Activated CD4-positive, alpha-beta T cell treated with anti-CD3 and anti-CD28 coated beads, Interleukin-2, amount 50 U/mL, for 1 hour (primary cell): ENCODE data around the gene ANKRD33.

Experiments
- DNase-seq: peaks from one replicate; pipeline ENCODE4 v3.0.0-alpha.2; 2020

The ANKRD33 gene

DNA sequence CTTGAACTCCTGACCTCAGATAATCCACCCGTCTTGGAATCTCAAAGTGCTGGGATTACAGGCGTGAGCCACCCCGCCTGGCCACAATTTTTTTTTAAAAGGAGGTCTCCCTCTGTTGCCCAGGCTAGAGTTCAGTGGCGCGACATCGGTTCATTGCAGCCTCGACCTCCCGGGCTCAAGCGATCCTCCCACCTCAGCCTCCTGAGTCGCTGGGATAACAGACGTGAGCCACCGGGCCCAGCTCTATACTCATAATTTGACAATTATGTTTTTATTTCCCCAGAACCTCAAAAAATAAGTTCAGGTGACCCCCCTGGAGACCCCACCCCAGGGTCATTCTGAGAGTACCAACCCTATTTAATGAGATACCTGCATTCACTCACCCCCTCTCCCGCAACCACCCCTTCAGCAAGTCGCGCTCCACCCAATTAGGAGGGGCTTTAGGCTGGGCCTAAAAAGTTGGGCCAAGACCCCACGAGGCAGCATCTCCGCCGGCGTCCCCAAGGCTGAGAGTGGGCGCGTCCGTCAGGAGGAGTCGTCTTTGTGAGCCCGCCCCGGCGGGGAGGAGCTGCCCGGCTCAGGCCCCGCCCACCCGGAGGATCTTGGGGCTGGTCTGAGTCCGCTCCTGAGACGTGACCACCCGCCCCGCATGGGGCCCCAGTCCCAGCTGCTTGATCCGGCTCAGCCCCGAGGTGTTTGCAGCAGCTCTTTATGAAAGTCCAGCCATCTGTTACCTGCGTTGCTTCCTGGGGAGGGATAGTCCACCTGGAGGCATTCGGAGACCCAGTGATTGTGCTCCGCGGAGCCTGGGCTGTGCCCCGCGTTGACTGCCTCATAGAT, at the start of gene ANKRD33:
Gene ANKRD33 (plus strand): TSS at position 628 of the 840 bp plus-strand sequence. CDS start 84 bp downstream, at position 712.
- no peak for DNase-seq

GRCh38 chr12:51838762-51839161, 49.1 kb upstream of the ANKRD33 start:
- no peak for DNase-seq

DNA sequence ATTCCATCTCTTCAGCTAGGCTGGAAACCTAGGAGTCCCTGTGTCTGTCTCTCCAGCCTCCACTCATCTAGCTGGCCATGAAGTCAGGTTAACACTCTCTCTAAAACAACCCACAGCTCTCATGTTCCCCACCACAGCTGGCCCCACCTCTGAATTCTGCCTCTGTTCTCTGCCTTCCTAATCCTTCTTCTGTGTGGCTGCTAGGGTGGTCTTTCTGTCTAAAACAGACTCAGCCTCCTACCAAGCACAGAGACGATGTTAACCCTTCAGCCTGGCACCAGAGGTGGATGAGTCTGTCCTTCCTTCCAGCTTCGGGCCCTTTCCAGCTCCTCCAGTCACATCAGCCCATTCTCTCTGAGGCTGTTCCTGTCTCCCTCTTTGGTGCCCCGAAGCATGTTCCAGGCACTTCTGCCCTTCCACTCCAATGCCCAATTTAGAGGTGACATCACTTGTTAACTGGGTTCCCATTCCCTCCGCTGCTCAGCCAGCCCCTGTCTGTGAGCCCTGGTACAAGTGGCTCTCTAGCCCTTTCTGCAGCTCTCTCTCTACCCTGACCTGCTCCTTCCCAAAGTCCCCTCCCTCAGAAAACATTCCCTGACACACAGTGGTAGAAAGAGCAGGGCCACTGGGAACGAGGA, 48.5 kb upstream of the ANKRD33 start:
- DNase-seq = no peak

GRCh38 chr12:51840966-51841365, 46.9 kb upstream of the ANKRD33 start:
- DNase-seq = no peak

DNA sequence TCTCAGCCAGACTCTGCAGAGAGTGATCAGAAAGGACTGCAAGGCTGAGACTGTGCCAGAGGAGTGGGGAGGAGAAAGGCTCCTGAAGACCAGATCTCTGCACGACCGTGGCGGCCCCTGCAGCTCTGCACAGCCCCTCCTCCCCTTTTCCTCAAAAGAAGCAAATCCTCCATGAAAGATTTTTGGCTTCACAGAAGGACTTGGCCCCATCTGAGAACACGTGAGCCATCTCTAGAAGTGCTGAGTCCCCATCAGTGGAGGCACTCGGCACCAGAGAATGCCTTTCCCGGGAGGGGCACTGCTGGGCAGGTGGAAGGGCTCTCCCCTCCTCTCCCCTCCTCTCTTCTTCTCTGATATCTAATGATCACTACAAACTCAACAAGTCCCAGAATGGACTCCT, 46.2 kb upstream of the ANKRD33 start:
- no peak for DNase-seq

DNA sequence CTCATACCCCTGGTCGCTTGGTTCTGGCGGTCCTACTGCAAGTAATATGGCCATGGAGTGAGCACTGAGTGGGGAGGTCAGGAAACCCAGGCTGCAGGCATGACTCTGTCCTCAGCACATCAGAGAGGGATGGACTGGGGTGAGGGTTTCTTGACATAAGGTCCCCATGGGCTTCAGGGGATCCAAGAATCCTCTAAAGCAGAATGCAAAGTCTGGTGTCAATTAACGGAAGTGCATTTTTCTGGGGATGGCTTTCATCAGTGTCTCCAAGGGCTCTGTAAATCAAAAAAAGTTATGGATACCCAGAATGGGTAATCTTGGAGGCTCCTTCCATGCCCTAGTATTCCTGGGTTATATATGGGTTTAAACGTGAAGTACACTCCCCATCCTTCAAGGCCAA, 43.0 kb upstream of the ANKRD33 start:
- DNase-seq = no peak

GRCh38 chr12:51845482-51845881, 42.4 kb upstream of the ANKRD33 start:
- no peak for DNase-seq

DNA sequence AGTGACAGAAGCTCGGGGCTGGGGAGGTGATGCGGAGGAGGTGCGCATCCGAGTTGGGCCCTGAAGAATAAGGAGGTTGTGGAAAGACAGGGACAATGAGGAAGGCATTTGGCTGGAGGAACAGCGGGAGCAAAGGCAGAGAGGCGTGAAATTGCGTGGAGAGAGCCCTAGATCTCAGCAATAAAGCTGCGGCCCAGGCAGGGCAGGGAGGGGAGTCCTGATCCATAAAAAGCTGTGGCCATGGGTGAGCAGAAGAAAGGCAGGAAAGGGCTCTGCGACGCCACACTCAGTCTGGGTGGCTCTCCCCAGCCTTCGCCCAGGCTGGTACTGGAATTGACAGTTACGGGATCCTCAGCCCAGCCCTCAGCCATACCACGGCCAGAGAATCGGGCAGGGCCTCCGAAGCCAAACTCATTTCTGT, 41.6 kb upstream of the ANKRD33 start:
- no peak for DNase-seq

GRCh38 chr12:51846911-51847642, 40.8 kb upstream of the ANKRD33 start:
- peak; percentile 29 for DNase-seq

GRCh38 chr12:51847643-51848325, 40.1 kb upstream of the ANKRD33 start:
- DNase-seq = no peak

DNA sequence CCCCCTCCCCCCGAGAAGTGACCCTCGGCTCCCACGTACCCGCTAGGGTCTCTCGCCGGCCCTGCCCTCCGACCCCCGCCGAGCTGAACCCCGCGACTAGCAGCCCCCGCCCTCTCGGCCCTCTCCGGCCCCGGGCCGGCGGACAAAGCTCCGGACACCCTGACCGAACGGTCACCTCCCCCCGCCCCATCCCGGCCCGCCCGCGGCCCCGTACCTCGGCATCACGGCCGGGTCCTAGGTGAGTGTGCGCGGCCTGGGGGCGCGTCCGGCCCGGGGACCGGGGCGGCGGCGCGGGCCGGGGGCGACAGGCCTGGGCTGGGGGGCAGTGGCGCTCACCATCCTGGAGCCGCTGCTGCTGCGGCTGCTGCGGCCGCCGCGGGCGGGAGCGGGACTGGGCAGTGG, 39.6 kb upstream of the ANKRD33 start, which contains the start of gene FIGNL2:
Gene FIGNL2 (minus strand): TSS at position 393 of the 402 bp plus-strand sequence. CDS start 26,305 bp downstream, outside the sequence.
- no peak for DNase-seq

DNA sequence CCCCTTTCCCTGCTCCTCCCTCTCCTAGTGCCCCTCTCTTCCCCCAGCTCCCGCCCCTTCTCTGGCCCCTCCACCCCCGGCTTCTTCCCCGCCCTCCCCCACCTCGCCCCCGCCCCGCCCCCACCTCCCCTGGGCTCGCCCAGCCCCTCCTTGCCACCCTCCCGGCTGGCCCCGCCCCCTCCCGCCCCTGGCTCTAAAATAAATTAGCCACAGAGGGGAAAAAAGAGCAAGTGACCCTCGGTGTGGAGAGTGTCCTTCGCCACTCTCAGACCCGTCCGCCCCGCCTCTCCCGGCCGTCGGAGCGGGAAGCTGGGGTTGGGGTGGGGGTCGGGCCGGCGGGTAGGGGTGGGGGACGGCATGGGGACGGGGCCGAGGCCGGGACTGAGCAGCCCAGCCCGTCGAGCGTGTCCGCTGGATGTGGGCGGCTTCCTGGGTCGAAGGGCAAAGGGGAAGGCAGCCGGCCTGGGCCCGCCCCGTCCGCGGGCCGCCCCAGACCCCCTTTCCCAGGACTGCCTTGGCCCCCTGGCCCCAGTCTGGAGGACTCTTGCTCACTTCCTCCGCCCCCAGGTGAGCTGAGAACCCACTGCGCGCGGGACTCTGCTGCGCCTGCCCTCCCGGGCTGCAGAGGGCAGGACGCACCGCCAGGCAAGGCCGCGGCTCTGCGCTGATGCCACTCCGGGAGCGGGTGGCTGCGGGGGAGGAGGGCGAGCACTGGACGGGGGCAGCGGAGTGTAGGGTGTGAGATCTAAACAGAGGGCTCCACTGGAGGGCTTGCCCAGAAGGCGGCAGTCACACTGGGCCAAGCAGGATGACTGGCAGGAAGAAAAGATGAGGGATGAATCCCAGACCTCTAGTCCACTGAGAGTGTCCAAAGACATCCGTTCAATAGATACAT, 38.8 kb upstream of the ANKRD33 start:
- DNase-seq = no peak

DNA sequence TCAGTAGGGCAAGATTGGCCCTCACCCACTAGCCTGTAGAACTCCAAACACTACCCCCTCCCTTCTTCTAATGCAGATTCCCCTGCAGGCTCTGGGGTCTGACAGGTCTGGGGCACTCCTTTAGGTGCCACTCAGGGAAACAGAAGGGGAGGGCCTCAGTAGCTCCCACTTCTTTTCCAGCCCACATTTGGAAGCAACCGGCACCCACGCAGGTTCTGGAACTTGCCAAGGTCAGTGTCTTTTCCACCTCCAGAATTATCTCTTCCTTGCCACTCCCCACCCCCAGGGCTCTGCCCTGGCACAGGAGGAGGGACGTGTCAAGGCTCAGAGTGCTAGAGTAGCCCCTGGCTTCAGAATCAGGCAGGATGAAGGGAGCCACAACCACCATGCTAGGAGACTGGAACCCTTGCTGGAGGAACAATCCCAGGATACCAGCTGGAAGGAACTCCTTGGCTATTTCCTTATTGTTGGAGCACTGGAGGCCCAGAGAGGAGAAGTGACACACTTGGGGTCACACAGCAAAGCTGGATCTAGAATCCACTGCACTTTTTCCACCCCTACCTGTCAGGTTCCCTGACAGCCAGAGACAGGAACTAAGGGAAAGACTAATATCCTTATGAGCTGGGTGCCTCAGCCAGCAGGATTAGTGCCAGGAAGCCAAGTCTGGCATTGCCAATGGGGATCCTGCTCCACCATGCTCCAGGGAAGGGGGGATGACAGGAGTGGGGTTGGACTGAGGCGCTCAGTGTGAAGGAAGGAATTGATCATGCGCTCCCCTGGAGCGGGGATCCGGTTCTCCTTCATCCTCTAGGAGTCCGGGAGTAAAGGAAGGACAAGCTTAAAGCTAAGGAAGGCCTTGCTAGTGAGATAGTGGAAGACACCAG, 37.6 kb upstream of the ANKRD33 start:
- no peak for DNase-seq

DNA sequence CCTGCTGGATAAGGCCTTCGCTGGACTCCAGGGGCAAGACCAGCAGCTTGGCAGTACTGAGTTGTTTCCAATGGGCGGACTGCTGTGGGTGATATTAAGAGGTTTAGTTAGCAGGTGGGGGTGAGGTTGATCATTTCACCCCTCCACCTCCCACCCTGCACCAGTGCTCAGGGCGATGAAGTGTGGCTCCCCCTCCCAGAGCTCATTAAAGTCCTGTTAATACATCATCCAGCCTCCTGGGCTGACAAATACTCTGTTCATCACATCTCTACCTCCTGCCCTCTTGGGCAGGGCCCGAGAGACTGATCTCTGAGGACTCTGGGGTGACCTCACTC, 37.0 kb upstream of the ANKRD33 start:
- DNase-seq = no peak

GRCh38 chr12:51851413-51852124, 36.3 kb upstream of the ANKRD33 start:
- DNase-seq = no peak

DNA sequence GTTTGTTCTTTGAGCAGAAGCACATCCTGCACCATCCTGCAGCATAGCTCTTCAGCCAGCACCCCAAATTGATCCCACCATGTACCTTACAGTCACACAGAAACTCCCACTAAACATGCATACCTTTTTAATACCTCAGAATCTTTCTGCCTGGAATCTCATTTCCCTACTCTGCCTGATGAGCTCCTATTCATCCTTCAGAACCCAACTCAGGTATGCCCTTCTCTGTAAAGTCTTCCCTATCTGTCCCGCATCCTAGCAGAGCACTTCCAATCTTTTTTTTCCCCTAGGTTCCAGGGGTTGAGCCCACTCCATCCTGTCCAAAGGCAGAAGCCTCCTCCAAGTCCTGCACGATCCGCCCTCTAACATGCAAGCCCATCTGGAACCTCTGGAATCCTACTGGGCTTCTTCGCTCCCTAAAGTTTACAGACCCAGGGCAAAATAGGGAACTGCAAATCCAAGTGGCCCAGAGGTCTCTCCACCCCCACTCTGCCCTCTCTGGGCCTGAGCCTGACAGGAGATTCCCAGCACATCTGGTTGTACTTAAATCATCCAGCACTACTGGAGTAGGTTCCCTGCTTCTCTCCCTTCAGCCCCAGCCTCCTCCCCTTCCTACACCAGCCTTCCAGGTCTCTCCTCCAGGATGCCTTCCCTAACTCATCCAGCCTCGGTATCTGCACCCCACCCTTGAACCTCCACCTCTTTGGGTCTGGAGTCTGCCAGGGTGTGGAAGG, 35.3 kb upstream of the ANKRD33 start:
- no peak for DNase-seq

DNA sequence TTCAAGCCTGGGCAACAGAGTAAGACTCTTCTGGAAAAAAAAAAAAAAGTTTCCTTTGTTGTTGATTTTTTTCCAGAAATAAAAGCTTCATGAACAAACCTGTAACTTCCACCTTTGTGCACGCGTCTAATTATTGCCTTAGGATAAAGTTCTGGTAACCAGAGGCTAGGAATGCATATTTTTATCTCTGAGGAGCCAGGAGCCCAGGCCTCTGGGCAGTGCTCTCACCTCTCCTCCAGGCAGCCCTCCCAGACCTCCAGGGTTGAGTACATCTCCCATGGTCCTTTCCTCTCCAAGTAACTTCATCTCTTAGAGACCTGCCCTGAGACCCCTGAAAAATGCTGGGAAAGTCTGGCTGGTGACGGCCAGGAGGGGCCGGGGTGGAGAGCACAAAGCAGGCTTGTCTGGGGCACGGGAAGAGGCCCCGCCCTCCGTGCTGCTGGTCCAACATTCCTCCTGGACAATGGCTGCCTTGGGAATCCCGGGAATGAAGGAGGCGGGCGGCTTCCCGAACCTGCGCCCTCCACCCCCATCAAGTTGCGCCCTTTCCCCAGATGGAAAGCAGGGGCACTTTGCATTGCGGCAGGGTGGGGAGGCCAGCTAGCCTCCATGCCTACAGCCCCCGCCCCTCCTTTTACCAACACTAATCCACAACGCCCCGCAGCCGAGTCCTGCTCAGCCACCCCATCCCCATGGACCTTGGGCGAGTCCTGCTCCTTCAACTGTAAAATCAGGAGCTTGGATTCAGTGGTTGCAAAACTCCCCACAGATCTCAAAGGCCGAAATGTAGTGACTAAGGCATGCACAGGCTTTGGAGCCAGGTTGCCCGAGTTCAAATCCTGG, 32.1 kb upstream of the ANKRD33 start:
- no peak for DNase-seq

DNA sequence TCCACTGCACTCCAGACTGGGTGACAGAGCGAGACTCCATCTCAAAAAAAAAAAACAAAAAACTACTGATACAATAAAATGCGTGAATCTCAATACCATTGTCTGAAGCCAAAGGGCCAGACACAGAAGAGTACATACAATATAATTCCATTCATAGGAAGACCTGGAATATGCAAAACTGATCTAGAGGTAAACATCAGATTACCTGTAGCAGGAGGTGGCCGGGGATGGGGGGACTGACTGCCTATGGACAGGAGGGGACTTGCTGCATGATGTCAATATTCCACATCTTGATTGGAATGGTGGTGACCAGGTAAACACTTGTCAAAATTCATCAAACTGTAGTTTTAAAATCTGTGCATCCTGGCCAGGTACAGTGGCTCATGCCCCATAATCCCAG, 26.9 kb upstream of the ANKRD33 start:
- no peak for DNase-seq

- DNase-seq = no peak
Observed at GRCh38 chr12:51862947-51863346, 25.0 kb upstream of the ANKRD33 start.
